ENCODE measurements around the gene SMLR1.

The SMLR1 gene

DNA sequence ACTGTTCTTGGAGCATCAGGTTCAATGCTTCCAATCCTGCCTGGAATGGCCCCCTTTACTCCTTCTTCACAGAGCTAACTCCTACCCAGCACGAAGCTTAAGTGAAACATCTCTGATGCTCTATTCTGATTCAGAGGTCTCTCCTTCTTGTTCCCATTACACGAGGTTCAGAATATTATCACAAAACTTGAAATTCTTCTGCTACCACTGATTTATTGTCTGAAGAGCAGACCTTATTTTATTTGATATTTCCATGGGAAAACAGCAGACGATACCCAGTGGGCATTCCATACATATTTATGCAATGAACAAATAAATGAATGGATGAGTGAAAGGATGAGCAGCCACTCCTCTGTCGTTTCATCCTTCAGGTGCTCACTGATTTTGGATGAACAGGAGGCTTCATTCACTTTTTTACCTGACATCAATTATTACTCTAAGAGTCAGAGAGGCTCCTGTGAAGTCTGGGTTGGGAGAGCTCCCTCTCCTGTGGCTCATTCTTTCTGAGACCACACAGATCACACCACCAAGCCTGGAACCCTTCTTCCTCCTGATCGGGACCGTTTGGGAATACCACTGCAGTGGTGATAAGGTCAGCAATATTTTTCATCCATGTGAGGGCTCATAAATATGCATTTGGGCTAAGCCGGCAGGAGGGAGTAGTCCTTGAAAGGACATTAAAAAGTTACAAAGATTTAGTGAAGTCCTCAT is 25.8 kb downstream of the SMLR1 start:
- DNase-seq (ENCODE audit: low read depth), result no peak

DNA sequence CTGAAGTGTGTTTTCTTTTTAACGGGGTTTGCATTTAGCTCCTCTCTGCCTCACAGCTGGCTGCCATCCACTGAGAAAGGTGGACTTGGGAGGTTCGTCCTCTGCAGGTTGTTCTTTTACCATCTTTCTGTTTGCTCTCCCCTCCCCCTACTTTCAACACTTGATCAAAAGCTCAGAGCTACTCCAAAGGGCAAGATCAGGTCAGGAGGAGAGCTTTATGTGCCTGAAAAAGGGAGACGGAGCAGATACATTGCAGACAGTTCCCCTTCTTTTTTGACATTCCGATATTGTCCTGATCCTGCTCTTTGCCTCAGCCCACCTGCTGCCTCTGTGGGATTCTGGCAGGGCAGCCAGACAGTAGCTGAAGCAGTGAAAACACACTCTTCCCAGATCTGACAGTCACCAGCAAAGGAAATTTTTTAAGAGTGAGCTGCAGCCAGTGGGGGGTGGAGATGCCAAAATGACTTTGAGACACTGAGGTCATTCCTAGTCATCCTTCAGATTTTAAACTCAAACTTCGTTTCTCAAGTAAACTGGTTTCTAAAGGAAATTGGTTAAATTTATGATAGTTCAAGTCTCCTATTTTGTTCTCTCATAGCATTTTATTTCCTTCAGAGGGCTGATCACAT is 26.5 kb downstream of the SMLR1 start:
- no peak for DNase-seq (ENCODE audit: low read depth)

GRCh38 chr6:130858054-130858453 is 30.8 kb downstream of the SMLR1 start:
- no peak for DNase-seq (ENCODE audit: low read depth)

GRCh38 chr6:130858498-130859160 is 31.4 kb downstream of the SMLR1 start:
- DNase-seq (ENCODE audit: low read depth), result no peak

DNA sequence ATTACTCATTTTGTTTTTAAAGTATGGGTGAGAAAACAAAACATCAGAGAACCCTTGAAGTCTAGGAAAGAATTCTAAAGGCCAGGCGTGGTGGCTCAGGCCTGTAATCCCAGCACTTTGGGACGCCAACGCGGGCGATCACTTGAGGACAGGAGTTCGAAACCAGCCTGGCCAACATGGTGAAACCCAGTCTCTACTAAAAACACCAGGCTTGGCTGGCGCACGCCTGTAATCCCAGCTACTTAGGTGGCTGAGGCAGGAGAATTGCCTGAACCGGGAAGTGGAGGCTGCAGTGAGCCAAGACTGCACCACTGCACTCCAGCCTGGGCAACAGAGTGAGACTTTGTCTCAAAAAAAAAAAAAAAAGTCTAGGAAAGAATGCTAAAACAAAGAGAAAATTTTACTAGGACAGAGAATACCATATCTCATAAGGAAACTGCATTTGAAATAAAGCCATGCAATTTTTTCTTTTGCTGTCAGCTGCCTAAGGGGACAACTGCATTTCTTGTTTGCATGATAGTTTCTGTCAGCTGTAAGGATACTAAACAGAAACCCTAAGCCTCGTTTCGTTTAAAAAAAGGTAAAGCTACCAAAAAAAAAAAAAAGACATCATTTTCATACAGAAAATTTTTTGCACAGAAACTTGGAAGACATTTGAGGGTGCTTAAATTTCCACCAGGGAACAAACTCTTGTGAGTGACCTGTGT is 32.1 kb downstream of the SMLR1 start:
- no peak for DNase-seq (ENCODE audit: low read depth)

DNA sequence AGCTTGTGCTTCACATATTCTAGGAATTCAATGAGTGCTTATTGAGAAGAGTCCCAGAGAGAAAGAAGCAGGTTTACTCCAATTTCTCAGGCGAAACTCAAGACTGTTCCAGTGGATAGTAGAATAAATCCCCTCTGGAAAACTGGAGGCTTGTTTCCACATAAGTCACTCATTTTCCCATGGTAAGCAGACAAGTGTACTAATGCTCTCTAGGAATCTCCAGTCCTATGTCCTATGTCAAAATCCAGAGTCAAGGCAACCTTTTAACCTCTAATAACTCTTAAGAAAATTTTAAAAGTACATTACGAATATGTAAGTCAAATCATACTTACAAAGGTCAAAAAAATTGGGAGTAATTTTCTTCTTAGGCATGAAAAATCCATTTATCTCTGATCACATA is 35.2 kb downstream of the SMLR1 start:
- no peak for DNase-seq (ENCODE audit: low read depth)

- DNase-seq (ENCODE audit: low read depth), result no peak
These were observed 36.4 kb downstream of the SMLR1 start for GRCh38 chr6:130863415-130864230.

DNA sequence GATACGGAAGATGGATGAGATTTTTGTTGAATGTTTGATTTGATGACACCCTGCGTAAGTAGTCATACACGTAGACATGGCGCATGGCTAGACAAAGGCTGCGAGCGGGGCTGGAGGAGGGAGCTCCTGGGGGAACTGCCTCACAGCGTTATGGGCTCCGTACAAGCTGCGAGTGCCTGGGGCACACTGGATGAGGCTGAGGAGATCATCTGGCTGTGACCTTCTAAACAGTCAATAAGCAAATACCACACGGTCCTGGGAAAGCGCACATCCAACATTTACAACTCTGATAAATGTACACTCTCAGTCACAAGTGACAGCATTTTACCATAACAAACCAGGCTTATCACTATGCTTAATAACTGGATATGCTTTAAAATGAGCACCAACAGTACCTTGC is 37.1 kb downstream of the SMLR1 start:
- no peak for DNase-seq (ENCODE audit: low read depth)

DNA sequence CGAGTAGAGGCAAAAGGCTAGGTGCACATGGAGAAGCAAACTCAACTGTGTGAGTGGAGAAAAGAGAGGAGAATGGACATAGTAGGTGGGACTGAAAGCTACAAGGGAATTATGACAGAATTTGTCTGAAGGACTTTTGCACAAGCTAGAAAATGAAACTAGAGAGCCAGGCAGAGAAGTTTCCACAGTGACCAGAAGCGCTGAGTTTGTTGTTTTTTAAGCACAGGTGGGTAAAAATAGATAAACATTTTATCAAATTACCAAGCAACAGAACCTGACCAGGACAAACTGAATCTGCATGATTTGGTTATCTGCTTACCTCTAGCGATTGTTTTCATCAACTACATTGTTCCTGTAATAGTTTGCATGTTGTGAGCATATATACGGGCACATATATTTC is 38.6 kb downstream of the SMLR1 start:
- no peak for DNase-seq (ENCODE audit: low read depth)

DNA sequence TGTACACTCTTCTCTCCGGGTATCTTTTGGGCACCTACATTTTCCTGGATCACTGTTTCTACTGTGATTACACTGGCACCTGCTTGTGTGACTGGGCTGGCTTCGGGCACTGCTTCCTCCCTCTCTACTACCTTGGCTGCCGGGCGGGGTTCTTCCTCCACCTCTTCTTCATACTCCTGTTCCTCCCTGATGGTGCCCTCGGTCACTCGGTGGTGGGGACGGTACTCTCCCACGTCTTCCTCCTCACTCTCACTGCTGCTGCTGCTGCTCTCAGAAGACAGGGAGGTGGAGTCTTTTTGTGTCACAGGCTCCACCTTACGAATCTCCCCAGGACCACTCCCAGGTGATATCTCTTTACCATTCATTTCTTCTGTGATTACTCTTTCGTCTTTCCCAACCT is 42.5 kb downstream of the SMLR1 start:
- no peak for DNase-seq (ENCODE audit: low read depth)

- no peak for DNase-seq (ENCODE audit: low read depth)
These were observed 43.1 kb downstream of the SMLR1 start for GRCh38 chr6:130870179-130870880.

- DNase-seq (ENCODE audit: low read depth), result peak; percentile 48
These were observed 45.3 kb downstream of the SMLR1 start for GRCh38 chr6:130872250-130873095.

GRCh38 chr6:130873746-130874145 is 46.5 kb downstream of the SMLR1 start:
- no peak for DNase-seq (ENCODE audit: low read depth)

- DNase-seq (ENCODE audit: low read depth), result no peak
These were observed 52.6 kb downstream of the SMLR1 start for GRCh38 chr6:130879826-130880225.

DNA sequence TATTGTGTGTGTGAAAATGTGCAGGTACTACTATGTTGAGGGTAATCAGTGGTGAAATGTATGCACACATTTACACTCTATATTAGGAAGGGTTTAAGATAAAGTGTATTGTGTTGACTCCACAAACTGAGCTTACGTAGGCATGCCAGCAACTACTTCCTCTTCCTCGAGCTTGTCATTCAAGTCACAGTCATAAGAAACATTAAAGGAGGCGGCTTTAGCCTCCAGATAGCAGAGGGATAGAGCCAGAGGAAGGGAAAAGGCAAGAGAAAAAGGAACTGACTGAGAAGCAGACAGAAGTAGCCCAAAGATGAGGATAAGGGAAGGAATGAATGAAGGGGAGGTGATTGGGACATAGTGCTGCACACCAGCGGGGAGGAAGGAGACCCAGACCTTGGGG is 55.2 kb downstream of the SMLR1 start:
- DNase-seq (ENCODE audit: low read depth), result no peak

- DNase-seq (ENCODE audit: low read depth), result peak; percentile 40
These were observed 58.4 kb downstream of the SMLR1 start for GRCh38 chr6:130885392-130886192.
